GM12875 (cell line): ENCODE data around the gene IRGQ.
"Not testable (repeated sequence)": the region's sequence is repeated elsewhere in the genome, so short reads cannot be mapped to it uniquely, and the experiment has no call there.

Experiments
- H3K4me3 ChIP-seq: one replicate; pipeline ENCODE4 v1.5.1; 2011; ENCODE audit warnings: low read depth, low read length, control low read depth
- TF ChIP-seq, protein P1 (sequence below): IDR thresholded peaks from 2 replicates; pipeline ENCODE4 v1.5.1; 2011; ENCODE audit warnings: low read depth, mild to moderate bottlenecking, control low read depth, inconsistent platforms, low read length, moderate library complexity, borderline replicate concordance; ENCODE audit not compliant: insufficient read depth

IRGQ gene

DNA sequence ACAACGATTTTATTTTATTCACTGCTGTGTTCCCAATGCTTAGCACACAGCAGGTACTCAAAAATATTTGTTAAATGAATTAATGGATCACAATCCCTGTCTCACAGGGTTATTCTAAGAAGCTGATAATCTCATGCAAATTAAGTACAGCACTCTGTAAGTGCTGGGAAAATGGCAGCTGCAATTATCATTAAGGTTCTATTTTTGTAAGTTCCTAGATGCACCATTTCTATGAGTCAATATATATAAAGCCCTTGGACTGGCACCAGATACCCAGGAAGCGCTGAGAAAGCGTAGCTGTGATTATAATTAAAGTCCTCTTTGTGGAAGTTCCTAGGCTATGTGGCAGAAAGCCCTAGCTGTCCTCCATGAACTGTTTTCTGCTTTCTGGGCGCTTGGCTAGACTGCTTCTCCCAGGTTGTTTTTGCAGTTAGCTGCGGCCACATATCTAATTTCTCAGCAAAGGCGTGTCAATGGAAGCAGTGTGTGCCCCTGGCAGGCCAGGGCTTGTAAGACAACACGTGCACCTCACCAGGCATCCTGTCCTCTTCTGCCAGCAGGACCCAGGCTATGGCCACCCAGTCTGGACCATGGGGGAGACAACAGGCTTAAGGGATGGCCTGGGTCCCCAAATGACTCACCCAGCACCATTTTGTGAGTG lies 10.8 kb upstream of the IRGQ start:
- TF ChIP-seq, protein P1, sequence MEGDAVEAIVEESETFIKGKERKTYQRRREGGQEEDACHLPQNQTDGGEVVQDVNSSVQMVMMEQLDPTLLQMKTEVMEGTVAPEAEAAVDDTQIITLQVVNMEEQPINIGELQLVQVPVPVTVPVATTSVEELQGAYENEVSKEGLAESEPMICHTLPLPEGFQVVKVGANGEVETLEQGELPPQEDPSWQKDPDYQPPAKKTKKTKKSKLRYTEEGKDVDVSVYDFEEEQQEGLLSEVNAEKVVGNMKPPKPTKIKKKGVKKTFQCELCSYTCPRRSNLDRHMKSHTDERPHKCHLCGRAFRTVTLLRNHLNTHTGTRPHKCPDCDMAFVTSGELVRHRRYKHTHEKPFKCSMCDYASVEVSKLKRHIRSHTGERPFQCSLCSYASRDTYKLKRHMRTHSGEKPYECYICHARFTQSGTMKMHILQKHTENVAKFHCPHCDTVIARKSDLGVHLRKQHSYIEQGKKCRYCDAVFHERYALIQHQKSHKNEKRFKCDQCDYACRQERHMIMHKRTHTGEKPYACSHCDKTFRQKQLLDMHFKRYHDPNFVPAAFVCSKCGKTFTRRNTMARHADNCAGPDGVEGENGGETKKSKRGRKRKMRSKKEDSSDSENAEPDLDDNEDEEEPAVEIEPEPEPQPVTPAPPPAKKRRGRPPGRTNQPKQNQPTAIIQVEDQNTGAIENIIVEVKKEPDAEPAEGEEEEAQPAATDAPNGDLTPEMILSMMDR, result no peak
- H3K4me3 ChIP-seq, result no peak overlapping the region

DNA sequence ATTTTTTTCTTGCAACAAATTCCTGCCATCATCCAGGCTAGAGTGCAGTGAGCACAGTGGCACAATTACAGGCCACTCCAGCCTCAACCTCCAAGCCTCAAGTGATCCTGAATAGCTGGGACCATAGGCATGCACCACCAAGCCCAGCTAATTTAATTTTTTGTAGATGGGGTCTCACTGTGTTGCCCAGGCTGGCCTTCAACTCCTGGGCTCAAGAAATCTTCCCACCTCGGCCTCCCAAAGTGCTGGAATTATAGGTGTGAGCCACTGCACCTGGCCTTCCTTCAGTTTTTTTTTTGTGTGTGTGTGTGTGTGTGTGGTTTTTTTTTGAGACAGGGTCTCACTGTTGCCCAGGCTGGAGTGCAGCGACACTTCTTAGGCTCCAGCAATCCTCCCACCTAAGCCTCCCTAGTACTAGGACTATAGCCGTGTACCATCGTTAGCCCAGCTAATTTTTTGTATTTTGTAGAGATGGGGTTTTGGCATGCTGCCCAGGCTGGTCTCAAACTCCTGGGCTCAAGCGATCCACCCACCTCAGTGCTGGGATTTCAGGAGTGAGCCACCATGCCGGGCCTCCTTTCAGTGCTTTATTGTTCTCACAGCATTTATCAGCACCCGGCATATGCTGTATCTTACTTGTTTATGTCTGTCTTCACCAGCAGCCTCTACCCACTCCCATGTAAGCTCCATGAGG lies 10.1 kb upstream of the IRGQ start:
- TF ChIP-seq, protein P1, result no peak

DNA sequence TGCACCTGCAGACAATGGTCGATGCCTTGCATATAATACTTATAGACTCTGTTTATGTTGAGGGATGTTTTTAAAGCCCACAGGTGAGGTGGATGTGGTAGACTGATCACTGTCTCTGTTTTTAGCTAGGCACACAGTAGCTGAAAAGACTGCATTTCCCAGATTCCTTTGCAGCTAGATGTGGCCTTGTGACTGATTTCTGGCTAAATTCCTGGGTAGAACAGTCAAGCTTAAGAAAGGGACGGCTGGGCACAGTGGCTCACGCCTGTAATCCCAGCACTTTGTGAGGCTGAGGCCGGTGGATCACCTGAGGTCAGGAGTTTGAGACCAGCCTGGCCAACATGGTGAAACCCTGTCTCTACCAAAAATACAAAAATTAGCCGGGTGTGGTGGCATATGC lies 4.4 kb upstream of the IRGQ start:
- not testable (repeated sequence) for H3K4me3 ChIP-seq

More for the DNA sequence above, 10.1 kb upstream of the IRGQ start:
- no peak overlapping the region for H3K4me3 ChIP-seq

DNA sequence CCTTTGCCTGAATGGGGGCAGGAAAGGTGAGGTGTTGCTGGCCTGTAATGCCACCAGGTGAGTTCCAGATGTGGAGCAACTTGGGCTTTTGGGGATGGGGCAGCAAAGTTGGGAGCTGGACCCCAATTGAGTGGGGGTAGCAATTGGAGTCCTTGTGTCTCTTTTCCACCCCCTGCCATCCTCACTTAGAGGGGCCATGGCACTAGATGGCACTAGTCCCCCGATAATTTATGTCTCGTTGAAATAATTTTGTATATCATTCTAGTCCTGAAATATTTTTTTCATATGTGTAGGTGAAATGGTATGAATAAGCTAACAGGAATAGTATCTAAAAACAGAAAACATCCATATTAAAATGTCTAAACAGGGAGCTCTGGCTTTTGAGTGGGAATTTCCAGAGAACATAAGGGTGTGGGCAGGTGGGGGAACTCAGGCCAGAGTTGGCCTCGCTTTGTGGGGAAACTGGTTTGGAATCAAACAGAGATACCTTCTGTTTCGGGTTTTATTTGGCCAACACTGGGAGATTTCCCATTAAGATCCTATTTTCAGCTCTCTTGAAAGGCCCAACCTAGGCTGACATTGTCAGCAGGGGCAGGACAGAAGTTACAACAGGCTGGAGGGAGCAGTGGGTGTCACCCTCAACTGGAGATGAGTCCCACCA lies 3.8 kb upstream of the IRGQ start:
- no peak overlapping the region for H3K4me3 ChIP-seq
- TF ChIP-seq, protein P1, result no peak

GRCh38 chr19:43598445-43599240 lies 2.7 kb upstream of the IRGQ start:
- TF ChIP-seq, protein P1, result no peak
- H3K4me3 ChIP-seq, result no peak overlapping the region

- TF ChIP-seq, protein P1, result no peak
Observed at GRCh38 chr19:43597876-43598275, 1.9 kb upstream of the IRGQ start.

DNA sequence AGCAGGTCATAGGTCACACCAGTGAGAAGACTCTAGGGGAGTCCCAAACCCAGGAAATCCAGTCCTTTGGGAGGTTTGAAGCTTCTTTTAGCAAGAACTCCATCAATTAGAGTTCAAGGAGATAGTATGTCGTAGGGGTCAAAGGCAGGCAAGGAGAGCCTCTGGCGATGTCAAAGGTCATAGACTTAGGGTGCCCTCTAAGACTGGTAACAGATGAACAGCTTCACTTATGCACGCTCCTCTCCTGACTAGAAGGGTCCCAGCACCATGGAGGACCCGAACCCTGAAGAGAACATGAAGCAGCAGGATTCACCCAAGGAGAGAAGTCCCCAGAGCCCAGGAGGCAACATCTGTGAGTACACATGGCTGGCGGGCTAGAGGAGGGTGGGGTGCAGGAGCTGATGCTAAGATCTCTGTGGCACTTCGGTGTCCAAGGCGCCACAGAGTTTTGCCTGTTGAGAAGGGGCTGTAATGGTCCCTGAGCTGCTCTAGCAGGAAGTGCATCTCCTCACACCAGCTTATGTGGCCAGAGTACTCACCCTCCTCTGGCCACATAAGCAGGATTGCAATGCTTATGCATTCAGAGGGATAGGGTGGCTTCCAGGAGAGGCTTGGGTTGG lies 1.0 kb upstream of the IRGQ start:
- H3K4me3 ChIP-seq, result peak overlapping the region; percentile 67
- TF ChIP-seq, protein P1, result no peak

More at GRCh38 chr19:43597876-43598275, 1.9 kb upstream of the IRGQ start:
- no peak overlapping the region for H3K4me3 ChIP-seq
